ENCODE measurements around the gene SS18. TPM values are rescaled to one million over a fixed set of nuclear protein-coding genes. Genes with fewer than 3 reads are reported as not detected.

The SS18 gene
- total and polyA plus RNA-seq, 2 of the 13 experiments (the other 11 are each of a cell fraction or from before 2014, with no cell fraction given) = 49.2 to 82.7 TPM

- TF ChIP-seq ZNF281 (CRISPR knock-in tag; IDR thresholded peaks at IDR 0.05; ENCODE audit: borderline replicate concordance) (peak; percentile 68; the same call in 1 of the 2 replicates), ZNF75D (CRISPR knock-in tag; IDR thresholded peaks at IDR 0.05; ENCODE audit: borderline replicate concordance) (no peak), EEA1 (CRISPR knock-in tag; IDR thresholded peaks at IDR 0.05; ENCODE audit: borderline replicate concordance) (0 out of 2 replicates have a peak, but pooled peaks have one; percentile 31), NR2F6 (IDR thresholded peaks at IDR 0.05) (no peak), NR2F6 (CRISPR knock-in tag; IDR thresholded peaks at IDR 0.05) (0 out of 2 replicates have a peak, but pooled peaks have one; percentile 13), LCORL (IDR thresholded peaks at IDR 0.05) (no peak), LCORL (CRISPR knock-in tag; IDR thresholded peaks at IDR 0.05) (0 out of 2 replicates have a peak, but pooled peaks have one; percentile 26), ZNF879 (CRISPR knock-in tag; IDR thresholded peaks at IDR 0.05) (no peak), ZNF644 (CRISPR knock-in tag; IDR thresholded peaks at IDR 0.05; ENCODE audit: low read depth) (no peak), MIER2 (CRISPR knock-in tag; IDR thresholded peaks at IDR 0.05) (no peak), KLF12 (CRISPR knock-in tag; IDR thresholded peaks at IDR 0.05; ENCODE audit: borderline replicate concordance) (peak; percentile 45; the same call in 1 of the 2 replicates)
- TF ChIP-seq, protein P1, sequence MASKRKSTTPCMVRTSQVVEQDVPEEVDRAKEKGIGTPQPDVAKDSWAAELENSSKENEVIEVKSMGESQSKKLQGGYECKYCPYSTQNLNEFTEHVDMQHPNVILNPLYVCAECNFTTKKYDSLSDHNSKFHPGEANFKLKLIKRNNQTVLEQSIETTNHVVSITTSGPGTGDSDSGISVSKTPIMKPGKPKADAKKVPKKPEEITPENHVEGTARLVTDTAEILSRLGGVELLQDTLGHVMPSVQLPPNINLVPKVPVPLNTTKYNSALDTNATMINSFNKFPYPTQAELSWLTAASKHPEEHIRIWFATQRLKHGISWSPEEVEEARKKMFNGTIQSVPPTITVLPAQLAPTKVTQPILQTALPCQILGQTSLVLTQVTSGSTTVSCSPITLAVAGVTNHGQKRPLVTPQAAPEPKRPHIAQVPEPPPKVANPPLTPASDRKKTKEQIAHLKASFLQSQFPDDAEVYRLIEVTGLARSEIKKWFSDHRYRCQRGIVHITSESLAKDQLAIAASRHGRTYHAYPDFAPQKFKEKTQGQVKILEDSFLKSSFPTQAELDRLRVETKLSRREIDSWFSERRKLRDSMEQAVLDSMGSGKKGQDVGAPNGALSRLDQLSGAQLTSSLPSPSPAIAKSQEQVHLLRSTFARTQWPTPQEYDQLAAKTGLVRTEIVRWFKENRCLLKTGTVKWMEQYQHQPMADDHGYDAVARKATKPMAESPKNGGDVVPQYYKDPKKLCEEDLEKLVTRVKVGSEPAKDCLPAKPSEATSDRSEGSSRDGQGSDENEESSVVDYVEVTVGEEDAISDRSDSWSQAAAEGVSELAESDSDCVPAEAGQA (IDR thresholded peaks at IDR 0.05; ENCODE audit: low read depth) = peak; percentile 41; the same call in 1 of the 2 replicates
- TF ChIP-seq, protein P1 (CRISPR knock-in tag; IDR thresholded peaks at IDR 0.05; ENCODE audit: borderline replicate concordance) = no peak
- TF ChIP-seq, protein P2, sequence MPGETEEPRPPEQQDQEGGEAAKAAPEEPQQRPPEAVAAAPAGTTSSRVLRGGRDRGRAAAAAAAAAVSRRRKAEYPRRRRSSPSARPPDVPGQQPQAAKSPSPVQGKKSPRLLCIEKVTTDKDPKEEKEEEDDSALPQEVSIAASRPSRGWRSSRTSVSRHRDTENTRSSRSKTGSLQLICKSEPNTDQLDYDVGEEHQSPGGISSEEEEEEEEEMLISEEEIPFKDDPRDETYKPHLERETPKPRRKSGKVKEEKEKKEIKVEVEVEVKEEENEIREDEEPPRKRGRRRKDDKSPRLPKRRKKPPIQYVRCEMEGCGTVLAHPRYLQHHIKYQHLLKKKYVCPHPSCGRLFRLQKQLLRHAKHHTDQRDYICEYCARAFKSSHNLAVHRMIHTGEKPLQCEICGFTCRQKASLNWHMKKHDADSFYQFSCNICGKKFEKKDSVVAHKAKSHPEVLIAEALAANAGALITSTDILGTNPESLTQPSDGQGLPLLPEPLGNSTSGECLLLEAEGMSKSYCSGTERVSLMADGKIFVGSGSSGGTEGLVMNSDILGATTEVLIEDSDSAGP (CRISPR knock-in tag; IDR thresholded peaks at IDR 0.05; ENCODE audit: borderline replicate concordance) = peak; percentile 50; the same call in 1 of the 2 replicates
Observed at GRCh38 chr18:26090130-26091046, at the start of gene SS18 (continued).

All from HepG2 (cell line).